HepG2 (cell line): ENCODE data around the gene MUCL3. TPM values are rescaled to one million over a fixed set of nuclear protein-coding genes. Genes with fewer than 3 reads are reported as not detected.

Source experiments
- CBX2 ChIP-seq, 2 experiments: fragments of 200-600 bp in 1 of 2; sonication (generic); formaldehyde crosslinking in 1 of 2; IDR thresholded peaks; 2 replicates each; pipeline versions ENCODE4 v1.7.0 to v1.8.1; 2018 to 2022; ENCODE audit warnings: low read depth in 2 of 2, low read length in 1 of 2, mild to moderate bottlenecking in 1 of 2, missing genetic modification reagents in 1 of 2
- MZF1 ChIP-seq: sonication (generic); formaldehyde crosslinking; IDR thresholded peaks from 2 replicates; pipeline ENCODE4 v1.8.1; 2023; ENCODE audit warnings: mild to moderate bottlenecking, missing genetic modification reagents, borderline replicate concordance
- ZNF589 ChIP-seq: sonication (generic); formaldehyde crosslinking; conservative IDR thresholded peaks from 2 replicates; pipeline ENCODE4 v1.8.0; 2022; ENCODE audit warnings: mild to moderate bottlenecking, moderate library complexity, missing genetic modification reagents
- ZSCAN22 ChIP-seq: sonication (generic); formaldehyde crosslinking; IDR thresholded peaks from 2 replicates; pipeline ENCODE4 v1.4.0; 2020; ENCODE audit warnings: mild to moderate bottlenecking, missing genetic modification reagents
- polyA plus RNA-seq, 8 experiments: library from polyadenylated mRNA; depleted of rRNA in 3 of 8; stranded (reverse) in 7 of 8; unstranded in 1 of 8; fragments of >200 nt; fragmentation: Illumina TruSeq in 4 of 8; extraction: Trizol in 4 of 8; gene quantifications; 2 replicates each; pipeline versions ENCODE4 v1.2.1 to v1.2.3, GENCODE V29; 2011 to 2016; ENCODE audit warnings: low read depth in 4 of 8, missing spikeins in 1 of 8, mixed read lengths in 1 of 8; ENCODE audit not compliant: insufficient read depth in 1 of 8
- total RNA-seq, 5 experiments: library from RNA; depleted of rRNA; stranded (reverse); fragments of >200 nt; fragmentation: Illumina TruSeq; extraction: Trizol; gene quantifications; 2 replicates each; pipeline ENCODE4 v1.2.3, GENCODE V29; 2016; ENCODE audit warnings: low read depth in 1 of 5
- TF ChIP-seq, protein P1 (sequence below): sonication (generic); formaldehyde crosslinking; conservative IDR thresholded peaks from 2 replicates; pipeline ENCODE4 v1.8.0; 2022; ENCODE audit warnings: mild to moderate bottlenecking, moderate library complexity, missing genetic modification reagents
- TF ChIP-seq, protein P2 (sequence below): sonication (generic); formaldehyde crosslinking; IDR thresholded peaks from 2 replicates; pipeline ENCODE4 v1.5.0; 2020; ENCODE audit warnings: mild to moderate bottlenecking, missing genetic modification reagents

MUCL3 gene
- total and polyA plus RNA-seq, 2 of the 13 experiments (the other 11 are each of a cell fraction or from before 2014, with no cell fraction given), result not detected

DNA sequence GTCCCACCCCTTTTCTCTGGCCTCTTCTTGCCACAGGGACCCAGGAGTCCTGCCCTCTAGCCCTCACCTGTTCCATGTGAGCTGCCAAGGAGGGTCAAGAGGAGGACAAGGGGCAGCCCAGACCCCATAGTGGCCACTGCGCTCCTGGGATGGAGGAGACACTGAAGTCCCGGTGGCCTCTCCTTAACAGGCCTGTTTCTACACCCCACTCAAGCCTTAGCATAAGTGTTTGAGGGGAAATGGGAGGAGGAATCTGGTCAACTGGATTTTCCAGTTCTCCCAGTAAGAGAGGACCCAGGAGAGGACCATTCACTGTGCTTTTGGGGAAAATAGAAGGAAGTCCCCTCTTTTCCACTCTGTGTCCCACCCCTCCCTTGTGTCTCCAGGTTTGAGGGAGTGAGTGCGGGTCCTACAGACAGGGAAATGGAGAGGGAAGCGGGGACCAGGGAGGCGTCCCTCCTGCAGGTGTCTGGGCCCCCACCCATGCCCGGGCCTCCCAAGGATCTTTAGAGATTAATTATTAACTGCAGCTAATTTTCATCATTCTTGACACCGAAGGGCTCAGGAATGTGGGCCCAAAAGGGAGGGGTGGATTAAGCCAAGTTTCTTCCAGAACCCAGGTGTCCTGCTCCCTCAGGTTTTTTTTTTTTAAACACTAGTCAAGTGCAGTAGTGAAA lies 8.7 kb upstream of the MUCL3 start, which contains the start of gene SFTA2 (continued):
- TF ChIP-seq MZF1 (CRISPR knock-in tag) (no peak), ZSCAN22 (CRISPR knock-in tag) (no peak), ZNF589 (CRISPR knock-in tag) (no peak), CBX2 (IDR thresholded peaks at IDR 0.05; ENCODE audit: low read depth, low read length) (no peak), CBX2 (CRISPR knock-in tag; IDR thresholded peaks at IDR 0.05; ENCODE audit: low read depth) (no peak)
- TF ChIP-seq, protein P1, sequence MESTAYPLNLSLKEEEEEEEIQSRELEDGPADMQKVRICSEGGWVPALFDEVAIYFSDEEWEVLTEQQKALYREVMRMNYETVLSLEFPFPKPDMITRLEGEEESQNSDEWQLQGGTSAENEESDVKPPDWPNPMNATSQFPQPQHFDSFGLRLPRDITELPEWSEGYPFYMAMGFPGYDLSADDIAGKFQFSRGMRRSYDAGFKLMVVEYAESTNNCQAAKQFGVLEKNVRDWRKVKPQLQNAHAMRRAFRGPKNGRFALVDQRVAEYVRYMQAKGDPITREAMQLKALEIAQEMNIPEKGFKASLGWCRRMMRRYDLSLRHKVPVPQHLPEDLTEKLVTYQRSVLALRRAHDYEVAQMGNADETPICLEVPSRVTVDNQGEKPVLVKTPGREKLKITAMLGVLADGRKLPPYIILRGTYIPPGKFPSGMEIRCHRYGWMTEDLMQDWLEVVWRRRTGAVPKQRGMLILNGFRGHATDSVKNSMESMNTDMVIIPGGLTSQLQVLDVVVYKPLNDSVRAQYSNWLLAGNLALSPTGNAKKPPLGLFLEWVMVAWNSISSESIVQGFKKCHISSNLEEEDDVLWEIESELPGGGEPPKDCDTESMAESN (CRISPR knock-in tag), result no peak
- TF ChIP-seq, protein P2, sequence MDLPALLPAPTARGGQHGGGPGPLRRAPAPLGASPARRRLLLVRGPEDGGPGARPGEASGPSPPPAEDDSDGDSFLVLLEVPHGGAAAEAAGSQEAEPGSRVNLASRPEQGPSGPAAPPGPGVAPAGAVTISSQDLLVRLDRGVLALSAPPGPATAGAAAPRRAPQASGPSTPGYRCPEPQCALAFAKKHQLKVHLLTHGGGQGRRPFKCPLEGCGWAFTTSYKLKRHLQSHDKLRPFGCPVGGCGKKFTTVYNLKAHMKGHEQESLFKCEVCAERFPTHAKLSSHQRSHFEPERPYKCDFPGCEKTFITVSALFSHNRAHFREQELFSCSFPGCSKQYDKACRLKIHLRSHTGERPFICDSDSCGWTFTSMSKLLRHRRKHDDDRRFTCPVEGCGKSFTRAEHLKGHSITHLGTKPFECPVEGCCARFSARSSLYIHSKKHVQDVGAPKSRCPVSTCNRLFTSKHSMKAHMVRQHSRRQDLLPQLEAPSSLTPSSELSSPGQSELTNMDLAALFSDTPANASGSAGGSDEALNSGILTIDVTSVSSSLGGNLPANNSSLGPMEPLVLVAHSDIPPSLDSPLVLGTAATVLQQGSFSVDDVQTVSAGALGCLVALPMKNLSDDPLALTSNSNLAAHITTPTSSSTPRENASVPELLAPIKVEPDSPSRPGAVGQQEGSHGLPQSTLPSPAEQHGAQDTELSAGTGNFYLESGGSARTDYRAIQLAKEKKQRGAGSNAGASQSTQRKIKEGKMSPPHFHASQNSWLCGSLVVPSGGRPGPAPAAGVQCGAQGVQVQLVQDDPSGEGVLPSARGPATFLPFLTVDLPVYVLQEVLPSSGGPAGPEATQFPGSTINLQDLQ (CRISPR knock-in tag), result no peak
